Inferior parietal cortex (tissue), 1 donor: Measurements from ENCODE around the gene TAOK3.

Experiments used
- DNase-seq: peaks from one replicate; pipeline ENCODE4 v3.0.0-alpha.2; 2016; ENCODE audit errors: extremely low spot score

The TAOK3 gene

DNA sequence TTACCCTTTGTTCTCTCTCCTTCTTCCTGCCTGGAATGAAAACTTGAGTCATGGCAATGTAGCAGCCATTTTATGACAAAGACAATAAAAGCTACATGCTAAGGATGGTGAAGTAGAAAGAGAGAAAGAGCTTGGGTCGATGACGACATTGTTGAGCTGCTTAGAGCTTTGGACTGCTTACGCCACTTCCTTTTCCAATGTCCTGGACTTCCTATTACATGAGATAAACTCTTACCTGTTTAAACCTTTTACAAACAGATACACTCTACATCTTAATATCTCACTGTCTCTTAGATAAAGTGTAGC, 166.6 kb downstream of the TAOK3 start:
- DNase-seq, result no peak

DNA sequence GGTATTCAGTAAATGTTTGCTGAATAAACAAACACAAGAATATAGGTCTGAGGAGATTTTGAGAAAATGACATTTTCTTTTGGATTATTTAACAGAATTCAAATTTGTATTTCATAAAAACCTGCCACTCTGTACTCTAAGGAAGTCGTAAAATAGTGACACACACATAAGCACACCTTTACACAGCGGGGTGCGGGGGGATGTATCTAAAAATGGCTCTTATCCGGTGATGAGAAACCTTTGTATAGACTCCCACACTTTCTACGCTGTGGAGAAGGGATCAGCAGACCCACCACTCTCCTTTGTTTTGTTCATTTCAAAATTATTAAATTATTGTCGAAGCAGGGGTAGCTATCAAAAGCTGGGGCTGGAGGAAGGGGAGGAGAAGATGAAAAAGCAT, 178.7 kb downstream of the TAOK3 start:
- no peak for DNase-seq

DNA sequence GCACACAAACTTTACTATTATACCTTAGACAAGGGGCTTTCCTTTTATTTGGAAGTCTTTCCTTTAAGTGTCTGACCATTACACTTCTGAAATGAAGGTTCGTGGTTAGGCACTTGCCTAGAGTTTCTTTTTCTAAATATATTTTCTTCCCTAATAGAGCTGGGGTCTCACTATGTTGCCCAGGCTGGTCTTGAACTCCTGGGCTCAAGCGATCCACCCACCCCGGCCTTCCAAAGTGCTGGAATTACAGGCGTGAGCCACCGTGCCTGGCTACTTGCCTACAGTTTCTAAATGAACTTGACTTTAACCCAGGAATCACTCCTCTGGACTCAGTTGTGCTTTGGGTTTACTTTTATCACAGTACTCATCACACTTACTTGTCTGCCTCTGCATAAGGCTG, 179.2 kb downstream of the TAOK3 start:
- DNase-seq, result no peak

DNA sequence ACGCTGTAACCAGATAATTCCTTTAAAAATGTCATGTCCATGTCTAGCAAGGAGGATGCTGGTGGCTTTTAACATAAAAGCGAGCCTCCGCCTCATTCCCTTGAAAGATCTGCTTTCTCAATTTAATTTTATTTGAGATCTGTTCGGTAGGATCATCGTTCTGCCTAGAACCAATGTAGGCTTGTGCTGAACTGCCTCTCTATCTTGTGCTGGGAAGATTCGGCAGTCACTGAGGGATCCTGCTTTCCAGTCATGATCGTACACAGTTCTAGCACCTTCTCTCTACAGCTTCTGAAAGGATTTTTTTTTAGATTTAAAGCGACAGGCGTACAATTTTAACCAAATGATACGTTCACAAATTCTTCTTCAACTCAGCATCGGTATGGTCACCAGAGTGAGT, 182.4 kb downstream of the TAOK3 start:
- DNase-seq, result peak; percentile 85

DNA sequence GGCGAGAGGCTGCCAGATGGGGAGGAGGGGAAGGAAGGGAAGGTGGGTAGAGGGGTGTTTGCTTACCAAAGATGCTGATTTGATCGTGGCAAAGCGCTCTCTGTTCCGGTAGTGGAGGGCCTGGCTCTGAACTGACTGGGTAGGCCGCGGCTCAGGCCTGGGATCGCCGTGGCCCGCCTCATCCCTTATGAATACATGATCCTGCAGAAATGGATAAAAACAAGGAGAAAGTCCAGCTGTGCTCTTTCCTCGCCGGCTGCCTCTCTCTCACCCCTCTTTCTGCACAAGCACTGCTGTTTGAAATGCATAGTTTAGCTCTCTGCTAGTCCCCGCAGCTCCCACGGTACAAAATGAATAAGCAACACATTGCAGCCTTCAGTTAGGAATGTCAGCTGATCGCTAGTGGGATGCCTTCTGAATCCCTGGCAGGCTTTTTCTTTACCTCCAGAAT, 182.9 kb downstream of the TAOK3 start:
- peak; percentile 78 for DNase-seq

DNA sequence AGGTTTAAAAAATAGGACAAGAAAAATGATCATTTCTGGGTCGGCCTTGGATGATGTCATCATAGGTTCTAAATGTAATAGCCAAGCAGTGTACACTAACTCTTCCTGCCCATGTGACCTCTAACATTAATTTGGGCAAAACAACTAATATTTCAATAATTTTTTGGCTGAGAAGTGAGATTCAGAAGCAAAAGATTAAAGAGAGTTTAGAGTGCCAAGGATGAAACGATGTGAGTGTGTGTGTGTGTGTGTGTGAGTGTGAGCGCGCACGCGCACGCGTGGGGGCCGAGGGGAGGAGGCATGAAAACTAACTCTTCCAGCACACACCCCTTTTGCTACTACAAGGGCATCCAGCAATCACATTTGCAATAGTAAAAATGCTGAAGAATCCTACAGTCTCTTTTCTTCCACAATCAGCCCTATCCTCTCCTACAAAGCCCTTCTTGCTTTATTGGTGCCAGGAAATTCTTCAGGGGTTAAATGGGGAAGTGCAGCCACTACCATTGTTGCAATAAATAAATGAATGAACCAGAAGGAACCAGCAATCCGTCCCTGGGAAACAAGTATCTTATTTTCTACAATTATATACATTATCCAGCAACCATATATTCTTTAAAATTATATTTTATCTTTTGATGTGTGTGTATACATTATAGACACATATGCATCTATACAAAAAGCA, 183.9 kb downstream of the TAOK3 start:
- peak; percentile 65 for DNase-seq

DNA sequence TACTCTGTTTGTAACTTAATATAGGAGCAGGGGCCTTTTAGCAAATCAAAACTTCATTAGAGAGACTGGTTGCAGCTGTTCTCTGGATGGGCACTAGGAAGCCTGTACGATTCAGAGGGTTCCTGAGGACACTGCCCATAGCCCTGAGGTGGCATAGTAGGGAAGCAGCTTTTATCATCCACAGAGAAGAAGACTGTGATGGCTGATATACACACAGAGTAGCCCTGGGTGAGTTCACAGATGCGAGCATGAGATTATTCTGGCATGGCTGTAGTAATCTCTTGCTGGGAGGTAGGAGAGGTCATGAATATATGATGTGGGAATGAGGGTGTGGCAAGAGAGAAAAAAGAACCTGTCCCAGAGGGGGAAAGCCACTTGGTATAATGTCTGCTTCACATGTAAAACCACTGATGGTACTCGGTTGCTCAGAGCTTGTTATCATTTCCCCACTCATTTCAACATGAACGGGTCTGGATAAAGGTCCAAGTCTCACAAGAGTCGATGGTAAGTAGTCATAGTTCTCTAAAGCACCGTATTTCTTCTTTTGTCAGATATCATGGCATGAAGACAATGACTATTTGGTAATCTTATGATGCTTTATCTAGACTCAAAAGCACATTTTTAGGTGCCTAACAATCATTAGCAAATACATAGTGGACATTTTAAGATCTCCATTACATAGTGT, 184.8 kb downstream of the TAOK3 start:
- DNase-seq, result peak; percentile 34

DNA sequence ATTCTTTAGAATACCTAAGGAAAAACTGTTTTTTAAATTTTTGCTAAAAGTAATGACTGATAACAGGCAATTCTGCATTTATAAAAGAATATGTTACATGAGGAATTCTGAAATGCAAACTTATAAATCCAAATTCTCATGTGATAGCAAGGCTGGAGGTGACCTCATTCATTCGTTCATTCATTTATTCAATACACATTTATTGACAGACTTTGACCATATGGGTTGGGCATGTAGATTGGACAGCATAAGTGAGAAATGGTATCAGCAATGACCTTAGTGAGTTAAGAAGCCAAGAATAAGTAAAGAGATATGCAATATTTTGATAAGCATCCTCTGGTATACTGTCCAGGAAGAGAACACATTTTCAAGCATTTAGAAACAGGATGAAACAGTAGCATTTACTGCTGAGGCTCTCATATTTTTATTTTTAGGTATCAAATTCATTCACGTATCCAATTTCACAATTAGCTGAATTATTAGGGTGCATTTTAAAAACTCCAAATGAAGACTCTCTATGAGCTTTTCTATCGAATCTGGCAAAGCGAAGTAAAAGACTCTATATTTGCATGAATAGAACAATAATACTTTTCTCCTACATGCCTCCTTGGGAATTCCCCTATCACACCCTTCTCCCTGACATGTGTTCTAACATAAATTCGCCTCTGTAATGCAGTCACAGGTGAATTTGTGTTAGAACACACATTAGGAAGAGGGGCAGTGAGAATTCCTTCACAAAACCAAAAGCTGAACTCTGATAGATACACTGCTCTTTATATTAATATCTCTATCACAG, 186.9 kb downstream of the TAOK3 start:
- DNase-seq, result no peak

DNA sequence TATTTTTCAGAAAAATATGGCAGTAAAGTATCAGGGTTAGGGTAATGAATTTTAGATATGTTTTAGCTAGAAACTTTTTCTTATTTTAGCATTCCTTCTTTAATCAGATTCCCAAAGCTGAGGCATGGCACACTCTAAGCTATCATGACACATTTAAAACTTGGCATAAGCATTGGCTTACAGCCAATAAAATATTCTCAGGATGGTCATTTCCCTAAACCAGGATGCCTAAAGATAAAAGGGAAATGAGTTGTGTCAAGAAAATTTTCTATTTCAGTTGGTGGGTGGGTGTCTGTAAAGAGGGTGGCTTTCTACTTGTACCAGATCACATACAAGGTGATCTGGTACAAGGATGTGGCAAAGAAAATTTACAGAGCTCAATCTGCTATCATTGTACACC, 189.0 kb downstream of the TAOK3 start:
- DNase-seq, result no peak

DNA sequence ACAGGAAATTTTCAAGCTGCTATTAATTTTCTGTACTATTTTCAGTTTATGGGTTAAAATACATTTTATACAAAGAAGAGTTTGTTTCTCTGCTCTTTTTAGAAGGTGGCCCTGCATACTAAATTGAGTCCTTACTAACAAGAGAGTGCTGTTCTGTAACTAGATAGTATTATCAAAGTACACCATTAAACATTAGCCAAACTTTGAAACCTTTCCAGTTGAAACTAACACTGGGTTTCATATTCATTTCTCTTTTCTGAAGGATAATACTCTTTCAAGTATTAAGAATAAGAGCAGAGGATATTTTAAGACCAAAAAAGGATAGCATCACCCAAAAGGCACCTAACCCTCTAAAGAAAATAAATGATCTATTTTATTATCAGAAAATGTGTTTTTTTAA, 189.6 kb downstream of the TAOK3 start:
- no peak for DNase-seq

DNA sequence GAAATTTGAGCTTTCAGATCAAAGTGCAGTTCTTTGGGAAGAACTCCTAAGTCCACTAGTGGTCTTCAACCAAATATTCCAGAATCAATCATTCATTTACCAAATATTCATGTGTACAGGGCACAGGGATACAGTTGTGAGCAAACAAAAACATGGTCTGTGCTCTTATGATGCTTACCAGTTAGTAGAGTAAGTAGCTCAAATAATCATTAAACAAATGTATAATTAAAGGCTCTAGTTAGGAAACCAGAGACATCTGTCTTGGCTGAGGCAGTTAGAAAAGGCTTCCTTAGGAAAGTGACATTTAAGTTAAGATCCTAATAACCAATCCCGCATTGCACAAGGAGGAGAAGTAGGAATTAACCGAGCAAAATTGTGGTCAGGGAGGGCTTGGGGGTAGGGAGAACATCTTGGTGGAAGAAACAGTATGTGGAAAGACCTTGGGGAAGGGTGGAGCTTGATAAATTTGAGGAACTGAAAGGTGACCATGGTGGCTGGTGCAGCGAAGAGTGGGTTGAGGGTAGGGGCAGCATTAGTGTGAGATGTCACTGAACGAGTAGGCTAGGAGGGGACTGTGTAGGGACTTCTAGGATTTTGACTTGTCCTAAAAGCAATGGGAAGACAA, 196.8 kb downstream of the TAOK3 start:
- no peak for DNase-seq

DNA sequence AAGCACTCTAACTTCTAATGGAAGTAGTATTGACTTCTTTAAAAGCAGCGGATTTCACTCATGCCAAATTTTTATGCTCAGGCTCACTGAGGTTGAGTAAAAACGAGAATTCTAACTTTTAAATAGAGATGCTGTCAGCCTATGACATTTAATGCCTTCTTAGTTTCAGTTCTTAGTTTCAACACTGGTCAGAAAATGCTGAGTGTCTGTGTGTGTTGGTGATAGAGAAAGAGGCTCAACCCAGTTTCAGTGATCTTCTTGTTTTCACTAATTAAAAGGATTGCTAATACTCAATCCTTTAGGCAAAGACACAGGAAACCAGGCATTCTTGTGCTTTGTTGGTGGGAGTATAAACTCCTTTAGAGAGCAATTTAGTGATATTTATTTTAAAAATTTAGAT, 205.8 kb downstream of the TAOK3 start:
- no peak for DNase-seq

DNA sequence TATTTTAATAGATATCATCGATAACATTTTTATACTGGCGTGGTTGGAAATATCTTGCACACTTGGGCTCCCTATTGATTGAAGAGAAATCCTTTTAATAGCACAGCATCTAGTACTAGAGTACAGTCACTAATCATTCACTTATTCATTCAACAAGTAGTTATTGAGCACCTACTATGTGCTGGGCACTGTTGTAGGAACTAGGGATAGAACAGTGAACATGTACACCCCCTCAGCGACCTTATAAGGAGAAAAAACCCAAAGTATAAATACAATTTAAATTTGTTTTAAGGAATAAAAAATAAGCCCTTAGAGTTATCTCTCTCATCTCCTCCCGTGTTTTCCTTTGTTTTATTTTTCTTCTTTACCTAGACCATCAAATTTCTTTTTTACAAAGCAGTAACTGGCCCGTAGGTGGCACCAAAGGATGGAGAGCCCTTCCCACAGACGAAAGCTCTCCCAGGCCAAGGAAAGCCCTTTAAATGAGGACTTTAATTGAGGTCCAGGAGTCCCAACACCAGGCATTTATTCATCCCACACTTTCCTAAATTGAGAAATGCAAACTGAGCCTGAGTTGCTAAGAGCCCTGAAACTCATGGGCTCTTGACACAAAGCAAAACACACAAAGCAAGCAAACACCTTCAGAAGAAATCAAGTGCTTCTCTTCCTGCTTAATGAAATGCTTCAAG, 207.8 kb downstream of the TAOK3 start:
- DNase-seq, result no peak

DNA sequence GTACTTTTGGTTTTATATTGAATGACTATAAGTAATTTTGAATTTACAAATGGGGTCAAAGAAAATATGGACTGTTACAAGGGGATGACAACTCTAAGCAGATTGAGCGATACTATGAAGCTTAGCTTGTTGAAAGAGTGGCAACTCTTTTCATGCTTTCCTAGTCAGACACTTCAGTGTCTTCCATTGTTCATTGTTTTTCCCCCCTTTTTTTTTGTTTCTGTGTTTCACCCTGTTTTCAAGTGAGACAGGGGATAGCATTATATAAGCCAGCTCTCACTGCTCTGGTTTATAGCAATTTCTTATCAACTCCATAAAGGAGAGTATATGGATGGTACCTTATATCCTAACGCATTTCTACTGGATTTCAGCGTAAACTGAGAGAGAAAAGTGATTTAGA, 212.2 kb downstream of the TAOK3 start:
- DNase-seq, result no peak

DNA sequence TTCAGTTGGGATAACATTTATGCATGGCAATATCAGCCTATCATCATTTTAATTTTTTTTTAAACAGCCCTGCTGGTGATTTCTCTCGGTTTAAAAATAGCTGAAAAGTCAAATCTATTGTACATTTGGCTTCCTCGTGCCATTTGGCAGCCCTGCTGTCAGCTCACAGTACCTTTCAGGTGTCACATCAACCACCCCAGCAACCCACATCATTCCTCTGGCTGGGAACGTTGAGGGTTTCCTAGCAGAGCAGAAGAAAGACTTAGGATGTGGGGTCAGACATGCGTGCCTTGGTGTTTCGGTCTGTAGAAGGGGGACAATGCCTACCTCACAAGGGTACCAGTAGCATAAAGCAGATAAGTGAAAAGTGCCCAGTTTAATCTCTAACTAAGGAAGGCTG, 221.0 kb downstream of the TAOK3 start:
- no peak for DNase-seq

DNA sequence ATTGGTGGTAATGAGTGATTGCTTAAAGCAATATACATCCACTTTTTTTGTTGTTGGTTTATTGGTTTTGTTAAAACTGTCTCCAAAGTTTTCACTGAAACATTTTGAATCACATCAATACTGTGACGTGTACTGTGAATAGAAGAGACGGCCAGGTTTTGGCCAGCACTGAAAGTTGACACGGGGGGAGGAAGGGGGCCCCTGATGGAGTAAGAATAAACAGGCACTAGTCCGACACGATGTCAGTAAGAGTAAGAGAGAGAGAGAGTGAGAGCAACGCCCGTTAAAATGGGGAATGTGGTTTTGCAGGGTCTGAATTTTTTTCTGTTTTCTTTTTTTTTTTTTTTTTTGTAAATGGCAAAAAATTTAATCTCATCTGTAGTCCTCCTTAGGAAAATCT, 222.1 kb downstream of the TAOK3 start:
- no peak for DNase-seq

DNA sequence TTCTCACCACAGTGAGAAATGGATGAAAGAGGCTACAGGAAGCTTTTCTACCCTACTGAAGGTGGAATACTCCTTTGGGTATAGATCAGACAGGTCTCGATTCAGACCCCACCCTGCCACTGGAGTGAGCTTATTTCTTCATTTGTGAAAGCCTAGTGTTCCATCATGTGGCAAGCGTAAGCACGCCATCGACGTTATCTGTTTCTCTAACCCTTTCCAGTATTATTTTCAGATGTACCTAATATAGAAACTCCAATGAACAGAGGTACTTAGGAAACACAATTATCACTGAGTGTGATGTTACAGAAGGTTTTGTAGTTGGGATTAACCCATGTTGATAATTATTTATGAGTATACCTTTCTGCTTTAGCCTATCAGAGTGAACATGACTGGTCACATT, 224.4 kb downstream of the TAOK3 start:
- DNase-seq, result no peak

DNA sequence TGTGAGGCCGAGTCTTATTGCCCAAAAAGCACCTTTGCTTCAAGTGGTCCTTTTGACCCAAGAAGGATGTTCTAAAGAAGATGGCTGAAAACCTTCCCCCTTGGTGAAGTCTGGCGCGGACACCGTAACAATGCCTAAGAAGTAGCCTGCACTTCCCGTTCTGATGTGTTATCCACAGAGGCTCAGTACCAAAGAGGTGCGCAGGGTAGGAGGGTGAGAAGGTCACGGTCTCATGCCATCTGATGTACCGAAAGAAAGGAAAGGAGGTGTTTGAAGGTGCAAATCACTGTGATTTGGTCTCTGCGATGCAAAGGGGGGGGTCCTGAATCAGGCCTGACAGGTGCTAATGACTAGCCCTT, 226.9 kb downstream of the TAOK3 start:
- no peak for DNase-seq

DNA sequence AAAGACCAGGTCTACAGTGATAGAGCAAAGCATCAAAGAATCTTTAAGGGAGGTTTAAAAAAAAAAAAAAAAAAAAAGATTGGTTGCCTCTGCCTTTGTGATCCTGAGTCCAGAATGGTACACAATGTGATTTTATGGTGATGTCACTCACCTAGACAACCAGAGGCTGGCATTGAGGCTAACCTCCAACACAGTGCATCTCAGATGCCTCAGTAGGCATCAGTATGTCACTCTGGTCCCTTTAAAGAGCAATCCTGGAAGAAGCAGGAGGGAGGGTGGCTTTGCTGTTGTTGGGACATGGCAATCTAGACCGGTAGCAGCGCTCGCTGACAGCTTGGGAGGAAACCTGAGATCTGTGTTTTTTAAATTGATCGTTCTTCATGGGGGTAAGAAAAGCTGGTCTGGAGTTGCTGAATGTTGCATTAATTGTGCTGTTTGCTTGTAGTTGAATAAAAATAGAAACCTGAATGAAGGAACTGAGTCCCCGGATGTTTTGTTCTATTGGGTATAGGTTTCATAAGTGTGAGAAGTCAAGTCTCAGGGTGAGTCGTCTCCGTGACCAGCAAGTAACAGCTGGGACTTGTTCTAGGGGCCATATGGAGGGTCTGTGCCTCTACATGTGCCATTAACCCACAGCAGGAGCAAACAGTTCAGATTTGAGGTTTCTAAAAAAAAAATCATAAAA, 227.5 kb downstream of the TAOK3 start:
- no peak for DNase-seq

DNA sequence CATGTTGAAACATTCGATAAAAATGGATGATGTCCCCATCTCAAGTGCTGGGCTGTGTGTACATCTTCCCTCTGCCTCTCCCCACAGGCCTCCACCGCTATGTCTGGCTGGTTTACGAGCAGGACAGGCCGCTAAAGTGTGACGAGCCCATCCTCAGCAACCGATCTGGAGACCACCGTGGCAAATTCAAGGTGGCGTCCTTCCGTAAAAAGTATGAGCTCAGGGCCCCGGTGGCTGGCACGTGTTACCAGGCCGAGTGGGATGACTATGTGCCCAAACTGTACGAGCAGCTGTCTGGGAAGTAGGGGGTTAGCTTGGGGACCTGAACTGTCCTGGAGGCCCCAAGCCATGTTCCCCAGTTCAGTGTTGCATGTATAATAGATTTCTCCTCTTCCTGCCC, 228.2 kb downstream of the TAOK3 start:
- no peak for DNase-seq

DNA sequence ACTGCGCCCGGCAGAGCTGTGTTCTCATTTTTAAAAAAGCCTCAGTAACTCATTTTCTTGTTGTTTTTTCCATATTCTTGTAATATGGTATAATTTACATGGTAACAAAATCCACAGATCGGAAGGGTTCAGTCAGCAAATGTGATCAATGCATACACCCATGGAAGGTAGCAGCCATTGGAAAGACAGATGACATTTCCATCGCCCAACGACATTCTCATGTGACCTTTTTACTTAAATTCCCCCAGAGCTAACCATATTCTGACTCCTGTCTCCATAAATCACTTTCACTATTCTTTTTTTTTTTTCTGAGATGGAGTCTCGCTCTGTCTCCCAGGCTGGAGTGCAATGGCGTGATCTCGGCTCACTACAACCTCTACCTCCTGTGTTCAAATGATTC, 231.9 kb downstream of the TAOK3 start:
- DNase-seq, result no peak
